GM18858 (cell line): Measurements from ENCODE around the gene RPS6KA3.
A peak's percentile ranks its signal among the peaks of the same experiment; 100 is the strongest.

Source experiments
- ATAC-seq: cut with Tn5 transposase; IDR thresholded peaks from one replicate; pipeline ENCODE4 v1.9.1; 2021; ENCODE audit not compliant: unreplicated experiment

RPS6KA3 gene

GRCh38 chrX:20266810-20267606 lies at the start of gene RPS6KA3:
TSS of gene RPS6KA3 (minus strand) at chrX:20266909. CDS start at chrX:20266632, 277 bp downstream.
- peak; percentile 54 for ATAC-seq

GRCh38 chrX:20315140-20315539 lies 48.4 kb upstream of the RPS6KA3 start:
- peak; percentile 72 for ATAC-seq

DNA sequence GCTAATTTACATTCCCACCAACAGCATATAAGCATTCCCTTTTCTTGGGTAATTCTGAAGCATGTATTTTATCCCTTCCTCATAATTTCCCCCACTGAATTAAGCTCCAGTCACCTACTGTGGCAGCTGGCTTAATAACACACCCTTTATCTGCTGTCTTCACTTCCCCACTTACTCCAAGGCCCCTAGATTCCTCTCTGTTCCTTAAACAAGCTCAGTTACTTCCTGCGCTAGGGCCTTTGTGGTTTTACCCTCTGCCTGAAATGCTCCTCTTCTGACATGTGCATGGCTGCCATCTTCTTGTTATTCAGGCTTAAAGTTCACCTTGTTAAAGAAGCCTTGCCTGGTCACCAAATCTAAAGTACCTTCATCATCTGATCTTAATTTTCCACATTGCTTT lies 47.2 kb upstream of the RPS6KA3 start:
- ATAC-seq: no peak

- no peak for ATAC-seq
These were observed 45.3 kb upstream of the RPS6KA3 start for GRCh38 chrX:20312018-20312417.

GRCh38 chrX:20311505-20311904 lies 44.8 kb upstream of the RPS6KA3 start:
- no peak for ATAC-seq

GRCh38 chrX:20309806-20310205 lies 43.1 kb upstream of the RPS6KA3 start:
- ATAC-seq: no peak

DNA sequence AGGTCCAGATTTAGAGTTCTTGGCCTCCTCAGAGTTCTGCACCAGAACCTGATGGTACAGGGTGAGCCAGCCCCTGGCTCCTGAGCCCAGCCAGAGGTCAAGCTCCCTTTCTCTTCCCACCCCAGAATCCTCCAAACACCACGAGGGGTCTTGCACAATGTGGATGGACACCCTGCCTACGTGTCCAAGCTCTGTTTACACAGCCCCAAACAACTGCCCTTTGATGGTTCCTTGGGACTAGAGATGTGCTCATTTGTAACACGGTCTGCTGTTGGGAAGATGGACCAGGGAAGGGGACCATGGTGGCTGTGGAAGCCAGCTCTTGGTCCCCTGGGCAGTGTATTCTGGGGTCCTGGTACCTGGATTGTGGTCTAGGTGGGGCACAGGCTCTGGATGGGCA lies 40.0 kb upstream of the RPS6KA3 start:
- ATAC-seq: no peak

- ATAC-seq: no peak
These were observed 34.1 kb upstream of the RPS6KA3 start for GRCh38 chrX:20300822-20301221.

GRCh38 chrX:20294957-20295356 lies 28.2 kb upstream of the RPS6KA3 start:
- ATAC-seq: no peak

DNA sequence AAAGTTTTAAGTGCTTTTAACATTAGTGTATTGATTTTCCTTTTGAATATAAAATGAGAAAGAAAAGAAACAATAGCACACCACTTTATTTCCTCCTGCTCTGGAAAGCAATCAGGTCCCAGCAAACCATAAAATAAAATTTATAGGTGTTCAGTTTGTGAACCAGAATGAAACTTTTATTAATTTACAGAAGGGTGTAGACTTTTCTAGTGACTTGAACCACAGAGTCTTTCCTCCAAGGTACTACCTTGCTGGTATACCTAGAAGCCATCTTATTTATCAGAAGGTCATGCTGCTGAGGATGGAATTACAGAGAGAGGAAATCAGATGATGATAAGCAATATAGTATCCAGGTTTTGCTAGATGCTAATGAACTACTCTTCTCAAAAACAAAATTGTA lies 27.6 kb upstream of the RPS6KA3 start:
- no peak for ATAC-seq

DNA sequence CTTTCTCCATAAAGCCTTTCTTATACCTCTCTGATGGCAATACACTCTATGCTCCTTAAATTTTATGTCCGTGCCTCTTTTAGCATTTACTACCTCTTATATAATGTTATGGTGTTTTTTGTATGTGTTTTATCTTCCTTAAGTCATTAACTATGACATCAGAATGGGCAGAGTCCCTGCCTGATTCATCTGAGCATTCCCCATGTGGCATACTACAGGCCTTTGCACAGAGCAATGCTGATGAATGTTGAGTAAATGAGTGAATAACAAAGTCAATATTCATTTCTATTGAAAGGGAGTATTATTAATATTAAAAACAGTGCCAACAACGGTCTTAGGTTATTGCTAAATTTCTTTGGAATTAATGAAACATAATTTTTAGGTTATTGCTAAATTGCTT lies 18.8 kb upstream of the RPS6KA3 start:
- no peak for ATAC-seq

GRCh38 chrX:20284992-20285391 lies 18.3 kb upstream of the RPS6KA3 start:
- no peak for ATAC-seq

- ATAC-seq: no peak
These were observed 17.7 kb upstream of the RPS6KA3 start for GRCh38 chrX:20284444-20284843.

DNA sequence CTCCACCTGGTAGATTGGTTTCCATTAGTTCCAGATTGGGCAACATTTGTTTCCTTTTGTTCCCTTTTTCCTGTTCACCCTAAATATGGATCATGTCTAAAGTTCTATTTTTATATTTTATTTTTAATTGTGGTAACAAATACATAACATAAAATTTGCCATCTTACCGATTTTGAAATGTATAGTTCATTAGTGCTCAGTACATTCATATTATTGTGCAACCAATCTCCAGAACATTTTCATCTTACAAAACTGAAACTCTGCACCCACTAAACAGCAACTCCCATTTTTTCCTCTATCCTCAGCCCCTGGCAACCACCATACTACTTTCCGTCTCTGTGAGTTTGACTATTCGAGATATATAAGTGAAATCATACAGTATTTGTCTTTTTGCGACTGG lies 14.2 kb upstream of the RPS6KA3 start:
- ATAC-seq: no peak

DNA sequence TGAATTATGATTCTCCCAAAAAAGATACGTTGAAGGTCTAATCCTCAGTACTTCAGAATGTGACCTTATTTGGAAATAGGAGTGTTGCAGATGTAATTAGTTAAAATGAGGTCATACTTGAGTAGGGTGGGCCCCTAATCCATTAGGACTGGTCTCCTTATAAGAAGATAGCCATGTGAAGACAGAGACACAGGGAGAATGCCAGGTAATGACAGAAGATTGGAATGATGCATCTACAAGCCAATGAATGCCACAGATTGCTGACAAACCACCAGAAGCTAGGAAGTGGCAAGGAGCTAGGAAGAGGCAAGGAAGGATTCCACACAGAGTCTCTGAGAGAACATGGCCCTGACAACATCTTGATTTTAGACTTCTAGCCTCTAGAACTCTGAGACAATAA lies 7.4 kb upstream of the RPS6KA3 start:
- ATAC-seq: no peak

GRCh38 chrX:20271730-20272129 lies 5.0 kb upstream of the RPS6KA3 start:
- no peak for ATAC-seq

- ATAC-seq: no peak
These were observed 4.5 kb upstream of the RPS6KA3 start for GRCh38 chrX:20271186-20271585.

- no peak for ATAC-seq
These were observed 3.8 kb upstream of the RPS6KA3 start for GRCh38 chrX:20270562-20270890.

DNA sequence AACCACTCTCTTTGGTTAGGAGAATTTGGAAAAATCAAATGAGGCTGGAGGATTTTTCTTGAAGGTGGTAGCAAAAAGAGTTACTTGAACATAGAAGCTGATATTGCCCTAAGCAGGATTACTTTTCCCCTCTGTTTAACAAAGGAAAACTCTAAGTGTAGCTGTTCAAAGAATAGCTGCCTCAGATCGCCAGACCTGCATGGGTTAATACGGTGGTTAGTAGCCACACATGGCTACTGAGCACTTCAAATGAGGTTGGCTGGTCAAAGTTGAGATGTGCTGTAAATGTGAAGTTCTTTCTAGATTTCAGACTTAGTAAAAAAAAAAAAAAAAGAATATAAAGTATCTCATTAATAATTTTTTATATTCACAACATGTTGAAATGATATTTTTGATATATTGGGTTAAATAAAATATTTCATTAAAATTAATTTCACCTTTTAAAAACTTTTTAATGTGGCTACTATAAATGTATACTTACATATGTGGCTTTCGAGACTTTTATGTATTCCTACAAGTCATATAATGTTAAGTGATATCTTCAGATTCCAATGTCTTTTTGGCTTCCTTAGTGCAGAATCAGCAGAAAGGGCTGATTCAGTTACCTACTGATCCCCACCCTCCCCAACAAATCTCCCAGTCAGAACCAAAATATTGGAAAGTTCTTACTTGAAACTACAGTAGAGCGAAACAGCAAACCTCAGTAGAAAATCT lies 3.3 kb upstream of the RPS6KA3 start:
- no peak for ATAC-seq

GRCh38 chrX:20267931-20268701 lies 1.4 kb upstream of the RPS6KA3 start:
- no peak for ATAC-seq

DNA sequence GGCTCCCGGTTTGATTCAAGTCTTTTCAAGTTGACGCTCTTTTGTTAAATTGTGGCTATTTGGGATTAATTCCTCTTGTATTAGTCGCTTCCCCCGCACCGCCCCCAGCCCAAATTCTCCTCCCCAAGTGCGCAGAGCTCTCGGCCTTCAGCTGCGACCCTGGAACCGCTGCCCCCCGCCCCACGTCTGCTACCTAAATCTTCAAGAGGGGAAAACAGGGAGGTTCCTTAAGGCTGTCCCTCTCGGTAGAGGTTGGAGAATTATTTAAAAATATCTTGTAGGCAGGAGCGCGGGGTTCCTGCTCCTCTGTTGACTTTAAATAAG lies 860 bp upstream of the RPS6KA3 start:
- no peak for ATAC-seq
